HG03565 (cell line): ENCODE data around the gene AQP1.

Experiments
- ATAC-seq: cut with Tn5 transposase; IDR thresholded peaks from one replicate; pipeline ENCODE4 v1.9.1; 2021; ENCODE audit warnings: mild to moderate bottlenecking, moderate library complexity; ENCODE audit not compliant: unreplicated experiment

AQP1 gene

DNA sequence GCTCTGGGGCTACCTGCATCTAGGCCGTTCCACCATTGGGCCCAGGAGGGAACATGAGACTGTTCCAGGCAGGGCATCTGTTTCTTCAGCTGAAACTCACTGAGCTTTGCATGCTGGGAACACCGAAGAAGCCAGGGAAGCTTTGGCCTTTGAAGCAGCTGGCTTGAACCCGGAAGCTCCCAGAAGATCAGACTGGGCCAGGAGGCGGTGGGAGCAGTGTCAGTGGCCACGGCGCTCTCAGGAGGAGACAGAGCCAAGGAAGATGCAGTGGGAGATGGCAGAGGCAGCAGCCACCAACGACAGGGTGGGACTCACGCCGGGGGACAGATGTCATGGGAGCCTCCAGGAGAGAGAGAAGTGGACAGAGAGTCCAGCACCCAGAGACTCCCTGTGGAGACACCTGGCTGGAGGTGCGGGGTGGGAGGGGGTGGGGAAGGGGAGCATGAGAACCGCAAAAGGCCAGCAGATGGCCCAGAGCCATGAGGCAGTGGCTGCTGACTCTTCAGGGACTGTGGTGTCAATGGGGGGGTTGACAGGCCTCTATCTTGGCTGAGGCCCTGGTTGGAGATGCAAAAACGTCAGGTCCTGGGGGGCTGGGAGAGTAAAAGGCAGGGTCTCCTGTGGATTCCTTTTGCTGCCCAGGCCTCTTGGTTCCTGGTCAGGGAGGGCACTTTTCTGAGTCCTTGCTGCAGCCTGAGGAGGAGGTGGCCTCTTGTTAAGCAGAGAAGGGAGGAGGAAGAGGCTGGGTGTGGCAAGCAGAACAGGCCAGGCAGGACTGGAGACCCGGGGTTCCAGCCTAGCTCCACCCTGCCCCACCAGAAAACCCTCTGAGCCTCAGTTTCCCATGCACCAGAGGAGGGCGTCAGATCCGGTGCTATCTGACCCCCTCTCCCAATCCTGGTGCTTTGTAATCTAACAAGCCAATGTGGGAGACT is 6.3 kb upstream of the AQP1 start:
- ATAC-seq = no peak

DNA sequence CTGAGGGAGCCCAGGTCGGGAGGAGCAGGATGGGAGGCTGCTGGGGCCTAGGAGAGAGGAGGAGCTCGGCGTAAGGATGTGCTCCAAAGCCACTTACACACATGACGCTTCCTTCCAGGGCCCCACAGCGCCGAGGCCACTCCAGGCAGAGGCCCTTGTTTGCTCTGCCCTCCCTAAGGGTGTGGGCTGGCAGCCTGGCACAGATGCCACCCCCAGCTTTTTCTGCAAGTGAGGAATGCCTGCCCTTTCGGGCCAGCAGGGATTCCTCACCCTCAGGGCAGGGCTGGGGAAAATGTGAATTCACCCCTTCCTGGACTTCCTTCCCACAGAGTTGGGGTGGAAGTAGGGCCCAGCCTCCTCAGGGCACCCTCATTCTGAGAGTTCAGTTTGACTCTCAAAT is 5.6 kb upstream of the AQP1 start:
- no peak for ATAC-seq

DNA sequence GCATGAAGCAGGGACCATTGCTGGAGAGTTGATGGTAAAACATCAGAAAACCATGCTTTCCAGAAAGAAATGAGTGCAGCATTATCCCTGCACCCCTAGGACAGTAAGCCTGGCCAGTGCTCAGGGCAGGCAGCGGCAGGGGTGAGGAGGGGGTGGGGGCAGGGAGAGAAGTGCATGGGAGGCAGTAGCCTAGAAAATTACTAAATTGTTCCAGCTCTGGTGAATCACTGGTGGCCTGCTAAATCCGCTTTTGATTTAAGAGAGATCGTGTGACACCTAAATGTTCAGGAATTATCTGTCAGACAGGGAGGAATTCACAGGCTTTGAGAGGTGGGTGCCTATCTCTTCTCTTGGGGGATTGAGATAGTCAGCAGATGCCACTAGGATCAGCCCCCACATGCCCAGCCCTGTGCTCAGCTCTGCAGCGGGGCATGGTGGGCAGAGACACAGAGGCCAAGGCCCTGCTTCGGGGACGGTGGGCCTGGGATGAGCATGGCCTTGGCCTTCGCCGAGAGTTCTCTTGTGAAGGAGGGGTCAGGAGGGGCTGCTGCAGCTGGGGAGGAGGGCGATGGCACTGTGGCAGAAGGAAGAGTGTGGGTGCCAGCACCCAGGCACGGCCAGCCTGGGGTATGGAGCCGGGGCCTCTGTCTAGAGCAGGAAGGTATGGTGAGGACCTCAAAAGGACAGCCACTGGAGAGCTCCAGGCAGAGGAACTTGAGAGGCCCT is 5.0 kb upstream of the AQP1 start:
- ATAC-seq = no peak

DNA sequence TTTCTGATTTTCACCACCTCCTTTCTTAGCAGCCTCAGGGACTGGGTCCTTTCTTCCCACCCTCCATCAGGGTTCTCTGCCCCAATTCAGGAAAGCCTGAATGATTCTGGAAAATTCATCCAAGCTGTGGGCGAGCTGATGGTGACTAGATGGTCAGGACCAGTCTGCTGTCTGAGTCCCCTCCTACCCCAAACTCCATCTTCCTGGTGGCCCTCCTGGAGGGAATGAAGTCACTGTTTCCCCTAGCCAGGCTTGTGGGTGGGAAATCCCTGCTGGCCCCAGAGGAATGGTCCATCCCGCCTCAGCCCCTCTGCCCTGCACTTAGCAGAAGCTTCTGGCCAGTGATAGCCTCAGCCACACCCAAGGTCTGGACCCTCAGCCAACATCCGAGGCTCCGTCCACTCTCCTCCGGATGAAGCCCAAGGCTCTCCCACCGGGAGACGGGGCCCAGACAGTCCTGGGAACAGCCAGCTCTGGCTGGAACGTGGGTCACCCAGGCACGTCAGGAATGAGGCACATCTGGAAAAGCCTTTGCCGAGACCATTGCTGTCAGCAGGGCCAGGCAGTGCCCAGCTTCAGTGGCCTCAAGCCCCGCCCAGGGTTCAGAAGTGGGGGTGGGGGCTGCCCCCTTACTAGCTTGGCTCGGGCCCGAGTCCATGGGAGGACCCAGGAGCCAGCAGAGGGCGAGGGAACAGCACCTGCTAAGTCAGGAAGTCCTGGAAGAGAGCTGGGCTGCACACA is 4.0 kb upstream of the AQP1 start:
- ATAC-seq = no peak

DNA sequence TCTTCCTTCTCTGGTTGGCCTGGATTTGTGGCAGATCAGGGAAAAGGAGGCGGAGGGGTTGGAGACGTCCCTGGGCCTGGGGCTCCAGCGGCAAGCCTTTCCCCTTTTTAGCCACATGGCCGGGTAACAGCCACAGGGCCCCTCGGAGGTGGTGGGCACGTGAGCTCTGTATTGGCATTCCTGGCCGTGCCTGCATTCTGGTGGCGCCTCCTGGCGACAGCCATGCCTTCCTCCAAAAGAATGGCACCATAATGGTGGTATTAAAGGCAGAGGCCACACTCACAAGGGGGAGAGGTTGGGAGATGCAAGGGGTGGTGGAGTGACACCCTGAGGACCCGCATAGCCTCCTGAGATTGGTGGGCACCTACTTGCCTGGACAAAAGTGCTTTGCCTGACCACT is 3.0 kb upstream of the AQP1 start:
- ATAC-seq = no peak

DNA sequence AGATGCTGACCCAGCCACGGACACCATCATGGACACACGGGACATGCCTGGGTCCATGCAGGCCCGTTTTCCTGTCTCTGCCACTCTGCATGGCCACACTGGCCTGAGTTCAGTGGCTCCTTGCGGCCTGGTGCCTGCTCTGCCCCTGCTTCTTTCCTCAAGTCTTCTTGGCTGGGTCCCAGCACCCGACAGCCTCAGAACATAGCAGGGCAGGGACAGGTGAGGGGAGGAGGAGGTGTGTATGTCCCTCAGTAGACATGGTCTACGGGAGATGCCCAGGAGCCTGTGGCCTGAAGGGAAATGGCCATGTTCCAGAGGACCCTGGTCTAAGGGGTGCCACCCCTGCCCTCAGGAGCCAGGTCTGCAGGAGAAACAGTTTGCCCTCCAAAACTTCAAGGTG is 2.2 kb upstream of the AQP1 start:
- no peak for ATAC-seq

DNA sequence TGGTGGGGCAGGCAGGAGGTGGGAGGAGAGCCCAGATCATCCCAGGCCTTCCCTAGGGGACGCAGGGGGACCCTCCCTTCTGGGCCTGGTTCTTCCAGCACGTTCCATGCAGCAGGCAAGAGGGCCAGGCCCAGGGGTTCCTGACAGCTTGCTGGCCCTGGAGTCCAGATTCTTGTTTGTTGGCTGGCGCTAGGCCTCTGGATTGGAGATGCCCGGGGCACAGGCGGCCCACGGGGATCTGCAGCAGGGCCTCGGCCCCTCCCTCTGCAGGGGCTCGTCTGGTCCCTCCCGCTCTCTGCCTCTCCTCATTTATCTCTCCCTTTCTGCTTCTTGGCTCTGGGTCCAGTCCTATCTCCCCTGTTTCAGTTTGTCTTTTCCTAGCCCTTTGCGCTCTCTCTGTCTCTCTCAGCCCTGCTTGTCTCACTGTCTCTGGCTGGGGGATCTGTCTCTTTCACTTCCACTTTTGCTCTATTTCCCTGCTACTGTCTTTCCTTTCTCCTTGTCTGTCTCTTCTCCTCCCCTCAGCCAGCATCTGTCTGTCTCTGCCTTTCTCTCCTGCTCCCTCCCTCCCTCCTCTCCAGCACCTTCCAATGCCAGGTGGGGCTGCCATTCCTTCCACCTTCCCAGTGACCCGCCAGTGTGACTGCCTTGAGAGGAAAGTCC is 1.1 kb upstream of the AQP1 start:
- no peak for ATAC-seq

DNA sequence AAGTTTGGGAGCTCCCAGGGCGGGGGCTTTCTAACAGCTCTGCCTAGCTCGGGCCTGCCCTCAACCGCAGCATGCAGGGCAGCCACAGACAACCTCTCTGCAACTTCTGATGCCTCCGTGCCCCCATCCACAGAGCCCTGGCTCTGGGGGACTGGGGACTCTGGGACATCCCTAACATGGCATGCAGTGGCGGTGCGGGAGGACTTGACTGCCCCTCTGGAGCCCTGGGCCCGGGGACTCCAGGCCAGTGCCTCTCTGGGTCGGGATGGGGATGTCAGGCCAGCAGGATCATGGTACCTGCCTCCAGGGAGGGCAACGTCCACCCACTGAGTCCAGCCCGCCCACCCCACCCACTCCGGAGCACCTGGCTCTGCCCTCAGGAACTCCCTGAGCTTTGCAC is 520 bp upstream of the AQP1 start:
- no peak for ATAC-seq

DNA sequence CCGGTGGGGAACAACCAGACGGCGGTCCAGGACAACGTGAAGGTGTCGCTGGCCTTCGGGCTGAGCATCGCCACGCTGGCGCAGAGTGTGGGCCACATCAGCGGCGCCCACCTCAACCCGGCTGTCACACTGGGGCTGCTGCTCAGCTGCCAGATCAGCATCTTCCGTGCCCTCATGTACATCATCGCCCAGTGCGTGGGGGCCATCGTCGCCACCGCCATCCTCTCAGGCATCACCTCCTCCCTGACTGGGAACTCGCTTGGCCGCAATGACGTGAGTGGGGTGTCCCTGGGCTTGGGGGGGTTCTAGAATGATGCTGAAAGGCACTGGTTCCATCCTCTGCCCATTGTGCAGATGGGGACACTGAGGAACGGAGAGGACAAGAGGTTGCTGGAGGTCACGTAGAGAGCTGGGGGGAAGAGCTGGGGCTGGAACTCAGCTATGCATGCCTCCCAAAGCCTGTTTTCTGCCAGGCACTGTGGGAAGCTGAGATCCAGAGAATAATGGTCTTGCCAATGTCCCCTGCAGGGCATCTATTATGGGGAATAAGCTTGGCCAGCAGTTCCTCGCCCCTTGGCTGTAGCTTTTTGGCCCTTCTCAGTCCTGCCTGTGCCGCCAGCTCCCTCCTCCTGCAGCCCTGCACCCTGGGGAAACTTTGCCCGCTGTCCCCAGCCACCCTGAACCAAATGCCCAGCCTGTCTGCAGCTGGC is 523 bp downstream of the AQP1 start:
- ATAC-seq = no peak

DNA sequence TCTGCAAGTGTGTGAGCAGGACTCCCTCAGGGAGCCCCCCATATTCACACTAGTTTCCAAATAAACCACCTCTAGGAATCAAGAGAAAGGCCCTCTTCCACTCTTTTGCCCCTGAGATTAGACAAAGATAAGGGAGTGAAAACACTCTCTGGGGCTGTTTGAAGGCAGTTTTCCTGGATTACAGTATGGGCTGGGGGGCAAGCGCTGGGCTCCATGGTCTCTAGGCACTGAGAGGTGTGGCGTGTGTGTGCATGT is 1.0 kb downstream of the AQP1 start:
- no peak for ATAC-seq

DNA sequence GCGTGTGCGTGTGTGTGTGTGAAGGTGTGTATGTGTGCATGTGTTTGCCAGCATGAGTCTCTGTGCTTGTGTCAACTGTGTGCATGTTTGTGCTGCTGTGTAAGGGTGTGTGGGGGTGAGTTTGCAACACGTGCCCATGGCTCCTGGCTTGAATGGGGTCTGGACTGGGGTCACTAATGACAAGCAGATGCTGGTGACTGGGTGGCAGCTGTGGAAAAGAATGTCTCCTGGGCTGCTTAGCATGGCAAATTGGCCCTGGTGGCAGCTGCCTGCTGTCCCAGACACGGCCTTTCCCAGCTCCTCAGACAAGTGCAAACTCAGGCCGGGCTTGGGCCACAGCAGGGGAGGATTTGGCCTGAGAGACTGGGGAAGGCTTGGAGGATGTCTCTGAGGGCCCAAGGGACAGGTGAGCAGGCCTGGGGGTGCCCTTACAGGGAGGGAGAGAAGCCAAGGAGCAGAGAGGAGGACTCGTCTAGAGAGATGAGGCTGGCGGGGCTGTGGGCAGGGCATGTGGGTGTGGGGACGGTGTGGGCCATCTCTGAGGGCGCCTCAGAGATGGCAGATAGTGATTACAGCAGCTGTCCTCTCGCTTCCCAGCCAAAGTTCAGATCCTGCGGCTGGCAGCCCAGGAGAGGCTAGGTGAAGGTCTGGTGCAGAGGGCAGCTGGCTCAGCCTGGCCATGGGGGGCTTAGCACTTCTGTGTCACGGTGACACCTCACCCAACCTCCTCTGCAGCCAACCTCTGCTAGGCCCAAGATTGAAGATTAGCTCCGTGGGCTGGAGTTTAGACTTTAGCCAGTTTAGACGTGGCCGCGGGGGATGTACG is 1.5 kb downstream of the AQP1 start:
- ATAC-seq = no peak

DNA sequence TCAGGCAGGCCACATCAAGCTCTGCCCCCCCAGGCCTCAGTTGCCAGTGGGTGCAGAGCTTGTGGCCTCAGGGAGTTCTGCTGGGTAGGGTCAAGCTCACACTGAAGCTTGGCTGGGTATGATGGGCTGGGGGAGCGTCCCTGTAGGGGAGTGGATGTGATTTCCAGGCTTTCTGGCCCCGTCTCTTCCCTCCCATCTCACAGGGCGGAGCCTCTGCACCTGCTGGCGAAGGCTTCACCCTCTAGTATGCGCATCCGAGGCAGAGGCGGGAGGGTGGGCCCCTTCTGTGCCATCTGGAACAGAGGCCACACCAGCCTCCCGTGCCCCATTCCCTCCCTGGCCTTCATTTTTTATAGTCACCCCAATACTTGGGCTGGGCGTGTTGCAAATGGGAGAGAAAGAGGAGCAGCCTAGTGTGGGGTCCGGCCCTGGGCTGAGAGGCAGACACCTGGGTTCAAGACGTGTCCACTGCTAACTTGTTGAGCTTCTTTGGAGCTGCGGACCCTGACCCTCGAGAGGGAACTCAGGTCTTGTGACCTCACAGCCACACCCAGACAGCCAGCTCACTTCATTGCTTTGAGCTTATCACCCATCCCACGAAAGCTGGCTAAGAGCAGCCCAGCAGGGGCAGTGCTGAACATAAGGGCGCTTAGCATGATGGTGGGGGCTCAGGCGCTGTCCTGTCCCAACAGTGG is 2.3 kb downstream of the AQP1 start:
- no peak for ATAC-seq

DNA sequence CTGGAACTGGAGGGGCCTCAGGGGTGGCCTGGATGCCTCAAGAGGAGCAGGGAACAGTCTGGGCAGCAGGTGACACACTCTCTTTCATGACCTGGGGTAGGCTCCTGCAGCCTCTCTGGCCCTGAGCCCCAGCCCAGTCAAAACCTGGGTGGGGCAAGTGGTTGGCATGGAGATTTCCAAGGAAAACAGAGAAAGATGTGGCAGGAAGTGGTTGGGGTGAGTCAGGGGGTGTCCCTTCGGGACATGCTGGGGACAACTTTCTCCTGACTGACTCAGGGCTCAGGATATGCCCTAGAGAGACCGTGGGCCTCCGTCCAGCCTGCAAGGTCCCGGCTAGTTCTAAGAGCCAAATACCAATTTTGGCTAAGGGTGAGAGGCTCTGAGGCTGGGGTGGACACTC is 2.9 kb downstream of the AQP1 start:
- no peak for ATAC-seq

DNA sequence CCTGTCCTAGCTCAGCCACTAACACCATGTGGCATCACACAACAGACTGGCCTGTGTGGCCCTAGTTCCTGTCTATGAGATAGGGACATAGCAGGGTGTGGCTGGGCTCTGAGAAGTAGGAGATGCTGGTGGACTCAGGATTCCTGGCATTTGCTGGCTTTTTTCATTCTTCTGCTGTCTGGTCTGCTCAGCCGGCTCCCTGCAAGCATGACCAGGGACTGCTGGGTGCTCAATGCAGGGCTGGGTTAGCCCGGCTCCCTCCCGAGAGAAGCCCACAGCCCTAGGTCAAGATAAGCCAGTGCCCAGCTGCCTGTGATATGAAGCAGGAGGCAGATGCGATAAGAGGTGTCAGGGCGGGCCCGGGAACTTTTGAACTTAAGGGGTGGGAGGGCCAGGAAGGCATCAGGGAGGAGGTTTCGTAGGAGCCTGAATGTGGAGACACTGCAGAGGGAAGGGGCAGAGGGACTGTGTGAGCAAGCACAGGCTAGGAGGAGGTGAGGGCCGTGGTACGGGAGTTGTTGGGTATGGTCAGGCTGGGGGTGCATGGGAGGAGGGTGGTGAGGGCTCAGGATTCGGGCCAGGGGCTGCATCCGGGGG is 3.5 kb downstream of the AQP1 start:
- no peak for ATAC-seq

DNA sequence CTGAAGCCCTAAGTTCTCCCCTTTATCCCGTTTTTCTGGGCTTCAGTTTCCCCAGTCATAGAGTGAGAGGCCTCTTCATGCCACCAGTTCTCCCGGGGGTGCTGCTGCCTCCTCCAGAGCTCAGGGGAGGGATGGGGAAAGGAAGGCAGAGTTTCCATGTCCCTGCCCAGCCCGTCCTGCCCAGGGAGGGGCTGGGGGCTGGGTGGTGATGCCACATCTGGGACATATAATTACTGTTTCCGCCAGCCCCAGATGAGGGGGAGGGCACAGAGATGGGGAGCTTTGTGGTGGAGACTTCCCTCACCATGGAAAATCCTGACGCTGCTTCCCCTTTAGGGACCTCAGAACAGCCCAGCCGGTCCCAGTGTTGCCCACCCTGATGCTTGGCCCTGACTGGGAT is 4.1 kb downstream of the AQP1 start:
- ATAC-seq = no peak

DNA sequence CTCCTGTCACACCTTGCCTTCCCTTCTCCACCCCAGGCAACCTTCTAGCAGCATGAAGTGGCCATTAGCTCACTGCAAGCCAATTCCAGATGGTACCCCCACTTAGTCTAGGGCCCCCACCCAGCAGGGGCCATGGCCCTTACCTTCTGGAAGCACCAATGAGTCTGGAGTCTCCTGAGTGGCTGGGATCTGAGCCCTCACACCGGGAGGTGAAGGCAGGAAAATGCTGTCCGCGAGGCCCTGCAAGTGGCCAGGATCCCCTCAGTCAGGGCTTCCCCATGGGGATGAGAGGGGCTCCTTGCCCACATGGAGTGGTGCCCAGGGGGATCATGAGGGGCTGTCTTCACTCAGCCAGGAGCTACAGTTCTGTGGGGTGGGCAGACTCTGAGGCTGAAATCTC is 4.6 kb downstream of the AQP1 start:
- no peak for ATAC-seq

DNA sequence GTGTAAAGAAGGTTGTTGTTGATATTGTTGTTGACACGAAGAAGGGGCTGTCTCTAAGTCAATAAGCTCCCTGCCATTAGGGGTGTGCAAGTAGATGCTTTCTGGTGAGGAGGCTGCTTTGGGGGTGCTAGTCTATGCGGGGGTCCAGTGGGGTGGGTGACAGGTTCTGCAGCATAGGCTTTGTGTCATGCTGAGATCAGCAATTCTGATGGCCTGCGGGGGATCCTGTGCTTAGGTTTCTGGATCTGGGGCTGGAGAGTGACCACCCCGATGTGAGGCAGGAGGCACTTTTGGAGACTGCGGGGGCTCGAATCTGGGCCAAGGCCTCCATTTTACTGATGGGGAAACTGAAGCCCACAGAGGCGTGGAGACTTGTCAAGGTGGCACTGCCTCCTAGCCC is 5.1 kb downstream of the AQP1 start:
- ATAC-seq = no peak

DNA sequence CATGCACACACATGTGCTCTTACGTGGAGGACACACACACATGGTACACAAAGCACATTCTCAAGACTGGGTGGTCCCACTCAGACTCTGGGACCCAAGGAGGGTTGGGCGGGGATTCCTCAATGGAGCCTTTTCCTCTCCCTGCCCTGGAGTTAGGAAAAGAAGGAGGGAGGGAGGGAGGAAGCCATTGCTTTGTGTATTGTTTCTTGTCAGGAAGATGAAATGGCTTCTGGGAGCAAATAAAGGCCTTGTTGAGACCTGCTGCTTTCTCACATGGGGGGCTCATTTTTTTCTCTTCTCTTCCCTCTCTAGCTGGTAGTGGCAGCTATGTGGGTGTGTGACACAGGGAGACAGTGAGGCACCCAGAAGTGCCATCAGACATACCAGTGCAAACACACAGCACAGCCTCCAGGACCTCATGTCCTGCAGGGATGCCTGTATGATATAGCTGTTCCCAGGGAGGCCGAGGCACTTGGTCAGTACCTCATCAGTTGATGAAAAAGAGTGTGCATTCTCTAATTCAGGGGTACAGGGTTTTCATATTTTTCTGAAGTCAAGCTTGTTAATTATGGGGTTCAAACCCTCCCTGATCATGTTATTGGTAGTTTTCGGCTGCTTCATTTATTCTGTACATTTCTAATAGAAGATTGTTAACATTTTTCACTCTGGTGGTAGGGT is 5.7 kb downstream of the AQP1 start:
- ATAC-seq = no peak
